ENCODE measurements around the gene NUP210.
"Not testable (repeated sequence)": the region's sequence is repeated elsewhere in the genome, so short reads cannot be mapped to it uniquely, and the experiment has no call there.

Gene NUP210

DNA sequence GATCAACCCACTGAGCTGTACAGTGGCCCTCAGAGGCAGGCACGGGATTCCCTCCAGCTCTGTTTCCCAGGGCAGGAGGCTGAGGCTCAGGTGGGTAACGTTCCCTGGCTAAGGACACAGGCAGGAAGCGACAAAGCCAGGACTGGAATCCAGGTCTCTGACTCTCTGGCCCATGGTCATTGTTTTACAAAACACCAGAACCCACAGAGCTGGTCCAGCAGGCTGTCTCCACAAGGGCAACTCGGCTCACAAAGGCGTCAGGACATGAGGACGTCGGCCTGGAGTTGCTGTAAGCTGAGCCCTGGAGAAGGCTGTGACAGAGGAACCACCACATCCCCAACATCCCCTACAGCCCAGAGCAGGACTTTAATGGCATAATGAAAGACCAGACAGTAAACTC is 30.7 kb downstream of the NUP210 start:
- Histone ChIP-seq H3K4me3 (ENCODE audit: low read length in 2 of 2) (no peak overlapping the region), H3K9me3 (ENCODE audit: control insufficient read depth in 2 of 2, low read length in 2 of 2) (no peaks in the 10 kb centered on the region), H3K9ac (ENCODE audit: low read length in 2 of 2) (no peak overlapping the region), H3K27ac (ENCODE audit: low read length) (no peak overlapping the region), H3K4me1 (ENCODE audit: control insufficient read depth, insufficient read depth, low read length) (no peaks in the 10 kb centered on the region), H3K27me3 (ENCODE audit: control insufficient read depth in 1 of 2, insufficient read depth in 2 of 2, low read length in 2 of 2) (no peaks in the 10 kb centered on the region), H3K36me3 (ENCODE audit: control insufficient read depth in 2 of 2, insufficient read depth in 2 of 2, low read length in 2 of 2) (peaks cover 9 to 15% of the 10 kb centered on the region in 2 donors)

DNA sequence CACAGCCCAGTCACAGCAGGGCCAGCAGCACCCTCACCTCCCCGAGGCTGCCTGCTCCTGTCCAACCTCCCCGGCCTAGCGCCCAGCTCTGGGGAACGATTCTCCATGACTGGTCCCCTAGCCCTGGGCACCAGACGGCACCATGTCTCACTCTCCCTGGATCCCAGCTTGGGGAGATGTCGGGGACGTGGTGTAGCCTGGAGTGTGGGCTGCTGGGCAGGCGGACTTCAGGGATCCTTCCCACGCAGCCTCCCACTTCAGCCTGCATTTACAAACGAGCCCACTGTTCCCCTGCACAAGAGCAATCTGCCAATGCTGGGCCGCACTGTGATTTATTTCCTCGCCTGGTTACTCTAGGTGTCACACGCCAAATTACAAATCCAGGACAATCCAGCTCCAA is 31.3 kb downstream of the NUP210 start:
- no peaks in the 10 kb centered on the region for H3K27me3 ChIP-seq (ENCODE audit: control insufficient read depth in 1 of 2, insufficient read depth in 2 of 2, low read length in 2 of 2)
- H3K4me3 ChIP-seq (ENCODE audit: low read length in 2 of 2) = no peak overlapping the region
- H3K9ac ChIP-seq (ENCODE audit: low read length in 2 of 2) = no peak overlapping the region
- no peaks in the 10 kb centered on the region for H3K4me1 ChIP-seq (ENCODE audit: control insufficient read depth, insufficient read depth, low read length)
- no peaks in the 10 kb centered on the region for H3K9me3 ChIP-seq (ENCODE audit: control insufficient read depth in 2 of 2, low read length in 2 of 2)
- peaks cover 9 to 15% of the 10 kb centered on the region in 2 donors for H3K36me3 ChIP-seq (ENCODE audit: control insufficient read depth in 2 of 2, insufficient read depth in 2 of 2, low read length in 2 of 2)
- no peak overlapping the region for H3K27ac ChIP-seq (ENCODE audit: low read length)

DNA sequence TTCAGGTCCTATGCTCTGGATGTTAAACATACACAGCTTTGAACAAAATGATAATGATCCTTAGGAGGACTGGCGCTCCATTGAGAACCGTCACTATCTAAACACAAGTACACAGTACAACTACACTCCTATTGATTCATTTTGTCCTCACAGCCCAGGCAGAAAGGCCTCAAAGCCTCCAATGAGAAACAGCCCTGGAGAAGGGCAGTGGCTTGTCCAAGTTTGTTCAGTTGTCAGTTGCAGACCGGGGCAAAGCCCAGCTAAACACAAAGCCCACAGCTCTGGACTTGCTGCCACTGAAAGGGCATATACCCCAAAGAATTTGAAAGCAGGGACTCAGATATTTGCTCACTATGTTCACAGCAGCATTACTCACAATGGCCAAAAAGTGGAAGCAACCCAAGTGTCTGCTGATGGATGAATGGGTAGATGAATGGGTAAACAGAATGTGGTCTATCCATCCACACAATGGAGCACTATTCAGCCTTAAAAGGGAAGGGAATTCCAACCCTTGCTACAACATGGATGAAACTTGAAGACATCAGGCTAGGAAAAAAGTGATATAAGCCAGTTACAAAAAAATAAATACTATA is 34.7 kb downstream of the NUP210 start:
- Histone ChIP-seq H3K27me3 (ENCODE audit: control insufficient read depth in 1 of 2, insufficient read depth in 2 of 2, low read length in 2 of 2) (no peaks in the 10 kb centered on the region), H3K4me1 (ENCODE audit: control insufficient read depth, insufficient read depth, low read length) (no peaks in the 10 kb centered on the region), H3K9me3 (ENCODE audit: control insufficient read depth in 2 of 2, low read length in 2 of 2) (no peaks in the 10 kb centered on the region), H3K27ac (ENCODE audit: low read length) (no peak overlapping the region), H3K9ac (ENCODE audit: low read length in 2 of 2) (no peak overlapping the region), H3K4me3 (ENCODE audit: low read length in 2 of 2) (no peak overlapping the region), H3K36me3 (ENCODE audit: control insufficient read depth in 2 of 2, insufficient read depth in 2 of 2, low read length in 2 of 2) (peaks cover 9 to 15% of the 10 kb centered on the region in 2 donors)

DNA sequence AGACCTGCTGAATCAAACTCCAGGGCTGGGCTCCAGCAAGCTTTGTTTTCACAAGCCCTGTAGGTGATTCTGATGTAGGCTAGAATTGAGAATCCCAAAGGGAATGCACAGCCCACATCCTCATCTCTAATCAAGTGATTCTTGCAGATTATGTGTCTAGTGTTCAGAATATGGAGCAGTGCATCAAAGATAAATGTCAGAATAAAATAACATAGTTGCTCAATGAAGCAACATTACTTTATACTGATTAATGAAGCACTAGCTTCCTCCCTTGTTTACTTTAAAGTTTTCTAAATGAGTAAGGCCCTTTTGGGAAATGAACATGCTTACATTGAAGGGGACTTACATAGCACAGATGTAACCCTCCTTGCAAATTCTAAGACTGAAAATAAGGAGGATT is 39.2 kb downstream of the NUP210 start:
- Histone ChIP-seq H3K4me1 (ENCODE audit: control insufficient read depth, insufficient read depth, low read length) (peaks cover 6% of the 10 kb centered on the region), H3K27me3 (ENCODE audit: control insufficient read depth in 1 of 2, insufficient read depth in 2 of 2, low read length in 2 of 2) (no peaks in the 10 kb centered on the region), H3K27ac (ENCODE audit: low read length) (no peak overlapping the region), H3K4me3 (ENCODE audit: low read length in 2 of 2) (no peak overlapping the region), H3K9ac (ENCODE audit: low read length in 2 of 2) (no peak overlapping the region), H3K36me3 (ENCODE audit: control insufficient read depth in 2 of 2, insufficient read depth in 2 of 2, low read length in 2 of 2) (peaks cover 4 to 7% of the 10 kb centered on the region in 2 donors), H3K9me3 (ENCODE audit: control insufficient read depth in 2 of 2, low read length in 2 of 2) (no peaks in the 10 kb centered on the region)

DNA sequence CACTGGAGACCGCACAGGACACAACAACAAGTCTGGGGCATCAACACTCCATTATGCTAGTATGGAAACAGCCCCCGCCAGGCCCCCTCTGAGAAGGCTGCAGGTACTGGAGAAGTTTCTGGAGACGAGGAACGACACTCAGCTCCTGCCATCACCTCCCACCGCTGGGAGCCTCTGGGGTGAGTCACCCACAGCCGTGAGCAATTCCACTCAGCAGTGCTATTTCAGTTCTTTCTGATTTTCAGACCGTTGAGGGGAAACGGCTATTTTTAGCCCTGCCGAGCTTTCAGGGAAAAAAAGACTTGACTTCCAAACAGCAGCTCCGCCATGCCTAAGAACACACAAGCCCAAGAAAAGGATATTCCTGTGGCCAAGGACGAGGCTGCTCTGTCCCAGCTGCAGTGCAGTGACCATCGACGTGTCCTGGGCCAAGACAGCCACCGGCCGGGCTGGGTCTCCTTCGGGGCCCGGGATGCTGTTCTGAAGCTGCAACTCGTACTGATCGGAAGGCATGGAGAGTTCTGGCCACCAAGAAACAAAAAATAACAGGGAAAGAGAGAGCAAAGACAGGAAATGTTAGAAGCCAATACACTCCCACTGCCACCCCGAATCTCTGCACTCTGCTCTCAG is 40.8 kb downstream of the NUP210 start:
- Histone ChIP-seq H3K9ac (ENCODE audit: low read length in 2 of 2) (no peak overlapping the region), H3K27ac (ENCODE audit: low read length) (no peak overlapping the region), H3K27me3 (ENCODE audit: control insufficient read depth in 1 of 2, insufficient read depth in 2 of 2, low read length in 2 of 2) (no peaks in the 10 kb centered on the region), H3K4me3 (ENCODE audit: low read length in 2 of 2) (no peak overlapping the region), H3K9me3 (ENCODE audit: control insufficient read depth in 2 of 2, low read length in 2 of 2) (no peaks in the 10 kb centered on the region), H3K36me3 (ENCODE audit: control insufficient read depth in 2 of 2, insufficient read depth in 2 of 2, low read length in 2 of 2) (peaks cover 0 to 2% of the 10 kb centered on the region in 2 donors), H3K4me1 (ENCODE audit: control insufficient read depth, insufficient read depth, low read length) (peaks cover 6% of the 10 kb centered on the region)

DNA sequence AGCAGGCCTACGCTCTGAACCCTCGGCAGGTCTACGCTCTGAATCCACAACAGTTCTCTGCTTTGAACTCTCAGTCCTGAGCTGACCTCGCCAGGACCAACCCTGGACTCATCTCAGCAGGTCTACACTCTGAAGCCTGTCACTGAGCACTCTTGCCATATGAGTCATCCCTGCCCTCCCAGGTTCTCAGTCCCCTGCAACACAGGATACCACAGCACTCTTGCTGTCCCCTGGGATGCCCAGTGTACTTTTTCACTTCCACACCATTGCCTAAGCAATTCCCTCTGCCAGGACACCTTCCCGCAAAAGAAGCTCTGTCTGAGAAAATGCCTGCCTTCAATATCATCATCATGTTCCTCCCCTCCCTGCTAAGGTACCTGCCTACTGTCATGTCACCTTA is 42.0 kb downstream of the NUP210 start:
- Histone ChIP-seq H3K4me1 (ENCODE audit: control insufficient read depth, insufficient read depth, low read length) (peaks cover 6% of the 10 kb centered on the region), H3K27ac (ENCODE audit: low read length) (no peak overlapping the region), H3K36me3 (ENCODE audit: control insufficient read depth in 2 of 2, insufficient read depth in 2 of 2, low read length in 2 of 2) (peaks cover 0 to 2% of the 10 kb centered on the region in 2 donors), H3K4me3 (ENCODE audit: low read length in 2 of 2) (no peak overlapping the region), H3K9me3 (ENCODE audit: control insufficient read depth in 2 of 2, low read length in 2 of 2) (no peaks in the 10 kb centered on the region), H3K27me3 (ENCODE audit: control insufficient read depth in 1 of 2, insufficient read depth in 2 of 2, low read length in 2 of 2) (no peaks in the 10 kb centered on the region), H3K9ac (ENCODE audit: low read length in 2 of 2) (no peak overlapping the region)

DNA sequence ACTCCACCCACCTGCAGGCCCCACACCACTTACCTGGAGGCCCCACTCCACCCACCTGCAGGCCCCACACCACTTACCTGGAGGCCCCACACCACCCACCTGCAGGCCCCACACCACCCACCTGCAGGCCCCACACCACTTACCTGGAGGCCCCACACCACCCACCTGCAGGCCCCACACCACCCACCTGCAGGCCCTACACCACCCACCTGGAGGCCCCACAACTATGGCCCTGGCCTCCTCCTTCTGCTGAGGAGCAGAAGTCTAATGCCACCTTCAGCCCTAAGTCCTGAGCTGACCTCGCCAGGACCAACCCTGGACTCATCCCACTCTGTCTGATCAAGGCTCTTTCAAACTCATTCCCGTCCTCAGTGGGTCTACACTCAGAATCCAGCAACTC is 42.4 kb downstream of the NUP210 start:
- H3K27ac ChIP-seq (ENCODE audit: low read length); H3K4me1 ChIP-seq (ENCODE audit: control insufficient read depth, insufficient read depth, low read length); H3K27me3 ChIP-seq (ENCODE audit: control insufficient read depth in 1 of 2, insufficient read depth in 2 of 2, low read length in 2 of 2); H3K9ac ChIP-seq (ENCODE audit: low read length in 2 of 2); H3K9me3 ChIP-seq (ENCODE audit: control insufficient read depth in 2 of 2, low read length in 2 of 2); H3K4me3 ChIP-seq (ENCODE audit: low read length in 2 of 2); H3K36me3 ChIP-seq (ENCODE audit: control insufficient read depth in 2 of 2, insufficient read depth in 2 of 2, low read length in 2 of 2): not testable (repeated sequence)

DNA sequence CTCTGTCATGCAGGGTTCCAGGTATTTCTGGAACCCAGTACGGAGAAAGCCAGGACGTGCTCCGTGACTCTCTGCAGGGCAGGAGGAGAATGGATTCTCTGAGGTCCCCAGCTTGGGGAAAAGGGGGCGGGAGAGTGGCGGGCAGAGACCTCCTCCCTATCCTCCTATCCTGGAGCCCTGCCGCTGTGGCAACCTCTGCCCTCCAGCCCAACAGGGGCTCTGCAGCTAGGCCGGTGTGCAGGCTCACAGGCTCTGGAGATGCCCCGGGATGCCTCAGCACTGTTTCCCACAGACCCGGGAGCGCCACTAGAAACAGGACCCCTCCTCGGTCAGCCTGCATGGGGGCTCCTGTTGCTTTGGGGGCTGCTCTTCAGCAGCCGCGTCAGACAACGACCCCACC is 43.1 kb downstream of the NUP210 start:
- no peaks in the 10 kb centered on the region for H3K27me3 ChIP-seq (ENCODE audit: control insufficient read depth in 1 of 2, insufficient read depth in 2 of 2, low read length in 2 of 2)
- H3K9ac ChIP-seq (ENCODE audit: low read length in 2 of 2) = no peak overlapping the region
- no peak overlapping the region for H3K4me3 ChIP-seq (ENCODE audit: low read length in 2 of 2)
- peaks cover 4 to 6% of the 10 kb centered on the region in 2 donors for H3K36me3 ChIP-seq (ENCODE audit: control insufficient read depth in 2 of 2, insufficient read depth in 2 of 2, low read length in 2 of 2)
- H3K4me1 ChIP-seq (ENCODE audit: control insufficient read depth, insufficient read depth, low read length) = peaks cover 6% of the 10 kb centered on the region
- no peak overlapping the region for H3K27ac ChIP-seq (ENCODE audit: low read length)
- no peaks in the 10 kb centered on the region for H3K9me3 ChIP-seq (ENCODE audit: control insufficient read depth in 2 of 2, low read length in 2 of 2)

DNA sequence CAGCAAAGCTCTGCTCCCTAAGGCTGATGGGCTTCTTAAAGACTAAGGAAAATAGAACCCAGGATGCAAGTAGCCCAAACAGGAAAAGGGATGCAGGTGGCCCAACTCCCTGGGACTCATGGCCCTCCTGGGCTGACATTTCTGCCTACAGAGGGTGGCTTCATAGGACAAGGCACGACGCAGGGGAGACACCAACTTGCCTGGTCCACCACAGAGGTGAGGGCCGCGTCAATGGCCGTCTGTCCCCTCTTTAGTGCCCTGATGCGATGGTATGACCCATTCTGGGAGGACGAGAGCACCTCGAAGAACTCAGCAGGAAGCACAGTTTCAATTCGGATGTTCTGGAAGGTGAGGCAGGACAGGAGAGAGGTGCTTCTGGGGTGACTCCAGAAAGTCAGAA is 44.0 kb downstream of the NUP210 start:
- Histone ChIP-seq H3K27me3 (ENCODE audit: control insufficient read depth in 1 of 2, insufficient read depth in 2 of 2, low read length in 2 of 2) (no peaks in the 10 kb centered on the region), H3K36me3 (ENCODE audit: control insufficient read depth in 2 of 2, insufficient read depth in 2 of 2, low read length in 2 of 2) (peaks cover 4 to 12% of the 10 kb centered on the region in 2 donors), H3K4me1 (ENCODE audit: control insufficient read depth, insufficient read depth, low read length) (peaks cover 6% of the 10 kb centered on the region)

DNA sequence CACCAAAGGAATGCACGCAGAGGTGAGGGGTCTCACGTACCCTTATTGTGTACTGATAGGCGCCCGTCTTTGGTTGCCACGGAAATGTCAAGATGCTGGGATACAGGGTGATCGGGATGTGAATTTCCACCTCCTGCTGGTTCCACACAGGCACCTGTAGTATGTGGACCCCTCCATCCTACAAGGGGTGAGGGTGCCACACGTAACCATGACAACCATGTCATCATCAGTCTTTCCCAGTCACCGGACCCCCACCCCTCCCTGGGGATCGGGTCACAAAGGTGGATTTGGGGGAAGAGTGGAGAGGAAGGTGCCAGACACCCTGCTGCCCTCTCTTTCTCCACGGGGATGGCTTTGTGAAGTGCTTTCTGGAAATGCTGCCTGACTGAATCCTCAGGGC is 44.7 kb downstream of the NUP210 start:
- no peak overlapping the region for H3K27ac ChIP-seq (ENCODE audit: low read length)
- no peak overlapping the region for H3K4me3 ChIP-seq (ENCODE audit: low read length in 2 of 2)
- peaks cover 6% of the 10 kb centered on the region for H3K4me1 ChIP-seq (ENCODE audit: control insufficient read depth, insufficient read depth, low read length)
- peaks cover 10 to 12% of the 10 kb centered on the region in 2 donors for H3K36me3 ChIP-seq (ENCODE audit: control insufficient read depth in 2 of 2, insufficient read depth in 2 of 2, low read length in 2 of 2)
- H3K9me3 ChIP-seq (ENCODE audit: control insufficient read depth in 2 of 2, low read length in 2 of 2) = no peaks in the 10 kb centered on the region
- H3K27me3 ChIP-seq (ENCODE audit: control insufficient read depth in 1 of 2, insufficient read depth in 2 of 2, low read length in 2 of 2) = no peaks in the 10 kb centered on the region
- H3K9ac ChIP-seq (ENCODE audit: low read length in 2 of 2) = no peak overlapping the region

More for the DNA sequence above, 44.0 kb downstream of the NUP210 start:
- Histone ChIP-seq H3K27ac (ENCODE audit: low read length) (no peak overlapping the region), H3K4me3 (ENCODE audit: low read length in 2 of 2) (no peak overlapping the region), H3K9ac (ENCODE audit: low read length in 2 of 2) (no peak overlapping the region), H3K9me3 (ENCODE audit: control insufficient read depth in 2 of 2, low read length in 2 of 2) (no peaks in the 10 kb centered on the region)

DNA sequence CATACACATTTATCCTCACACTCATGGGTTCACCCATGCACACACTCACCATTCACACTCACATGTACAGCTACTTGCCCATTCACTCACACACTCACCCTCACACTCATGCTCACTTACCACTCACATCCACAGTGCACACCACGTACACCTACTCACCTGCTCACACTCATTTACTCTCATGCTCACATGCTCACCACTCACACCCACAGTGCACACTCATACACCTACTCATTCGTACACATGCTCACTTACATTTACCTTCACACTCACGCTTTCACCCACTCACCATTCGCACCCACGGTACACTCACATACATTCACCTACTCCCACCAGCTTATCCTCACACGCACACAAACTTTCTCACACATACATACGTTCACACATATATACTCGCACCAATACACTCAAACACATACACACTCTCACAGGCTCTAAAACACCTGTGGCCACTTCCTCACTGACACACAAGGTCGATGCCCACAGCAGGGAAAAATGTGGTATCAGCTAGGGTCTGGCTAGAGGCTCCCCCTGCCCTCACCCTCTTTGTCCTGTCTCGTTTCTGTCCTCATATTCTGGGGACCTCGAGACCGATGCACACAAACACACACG is 46.0 kb downstream of the NUP210 start:
- Histone ChIP-seq H3K9me3 (ENCODE audit: control insufficient read depth in 2 of 2, low read length in 2 of 2) (no peaks in the 10 kb centered on the region), H3K9ac (ENCODE audit: low read length in 2 of 2) (no peak overlapping the region), H3K4me1 (ENCODE audit: control insufficient read depth, insufficient read depth, low read length) (peaks cover 3% of the 10 kb centered on the region), H3K27ac (ENCODE audit: low read length) (no peak overlapping the region), H3K27me3 (ENCODE audit: control insufficient read depth in 1 of 2, insufficient read depth in 2 of 2, low read length in 2 of 2) (no peaks in the 10 kb centered on the region), H3K4me3 (ENCODE audit: low read length in 2 of 2) (no peak overlapping the region), H3K36me3 (ENCODE audit: control insufficient read depth in 2 of 2, insufficient read depth in 2 of 2, low read length in 2 of 2) (peaks cover 12 to 16% of the 10 kb centered on the region in 2 donors)
